Measurements from ENCODE around the gene NKD1. TPM values are rescaled to one million over a fixed set of nuclear protein-coding genes. Genes with fewer than 3 reads are reported as not detected.
A peak's percentile ranks its signal among the peaks of the same experiment; 100 is the strongest.
"Not testable (repeated sequence)": the region's sequence is repeated elsewhere in the genome, so short reads cannot be mapped to it uniquely, and the experiment has no call there.

Gene NKD1
- total and polyA plus RNA-seq, 8 donors, result 0.44 to 284 (median 2.1) TPM

DNA sequence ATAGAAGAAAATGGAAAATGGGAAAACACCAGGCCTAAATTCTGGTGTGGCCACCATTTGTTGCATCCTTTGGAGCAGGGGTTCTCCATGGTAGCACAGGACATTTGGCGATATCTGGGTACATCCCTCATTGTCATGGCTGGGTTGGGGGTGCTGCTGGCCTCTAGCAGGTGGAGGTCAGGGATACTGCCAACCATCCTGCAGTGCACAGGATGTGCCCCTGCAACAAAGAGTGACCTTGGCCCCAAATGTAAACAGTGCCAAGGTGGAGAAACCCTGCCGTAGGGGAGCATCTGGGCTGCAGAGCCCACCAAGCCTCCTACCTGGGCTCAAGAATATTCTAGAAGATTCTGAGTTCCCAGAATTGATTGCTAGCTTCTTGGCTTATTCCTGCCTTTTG lies 27.5 kb downstream of the NKD1 start:
- Histone ChIP-seq H3K9me3 (no peaks in the 10 kb centered on the region), H3K36me3 (peaks cover 0 to 20% (median 3%) of the 10 kb centered on the region in 4 donors), H3K4me3 (no peak overlapping the region), H3K27ac (peak overlapping the region in 3 of 5 donors; percentile 52 to 79 (median 77)), H3K27me3 (no peaks in the 10 kb centered on the region), H3K4me1 (peaks cover 0 to 39% (median 14%) of the 10 kb centered on the region in 4 donors)
- intact Hi-C loops (cut with DNase I; ENCODE audit: low total_unique reads), result no loop called here
- DNase-seq, result no peak
- TF ChIP-seq POLR2AphosphoS5 (IDR thresholded peaks at IDR 0.05) (no peak), EP300 (IDR thresholded peaks at IDR 0.05) (no peak), POLR2A (IDR thresholded peaks at IDR 0.05) (no peak)
- TF ChIP-seq, protein P1, sequence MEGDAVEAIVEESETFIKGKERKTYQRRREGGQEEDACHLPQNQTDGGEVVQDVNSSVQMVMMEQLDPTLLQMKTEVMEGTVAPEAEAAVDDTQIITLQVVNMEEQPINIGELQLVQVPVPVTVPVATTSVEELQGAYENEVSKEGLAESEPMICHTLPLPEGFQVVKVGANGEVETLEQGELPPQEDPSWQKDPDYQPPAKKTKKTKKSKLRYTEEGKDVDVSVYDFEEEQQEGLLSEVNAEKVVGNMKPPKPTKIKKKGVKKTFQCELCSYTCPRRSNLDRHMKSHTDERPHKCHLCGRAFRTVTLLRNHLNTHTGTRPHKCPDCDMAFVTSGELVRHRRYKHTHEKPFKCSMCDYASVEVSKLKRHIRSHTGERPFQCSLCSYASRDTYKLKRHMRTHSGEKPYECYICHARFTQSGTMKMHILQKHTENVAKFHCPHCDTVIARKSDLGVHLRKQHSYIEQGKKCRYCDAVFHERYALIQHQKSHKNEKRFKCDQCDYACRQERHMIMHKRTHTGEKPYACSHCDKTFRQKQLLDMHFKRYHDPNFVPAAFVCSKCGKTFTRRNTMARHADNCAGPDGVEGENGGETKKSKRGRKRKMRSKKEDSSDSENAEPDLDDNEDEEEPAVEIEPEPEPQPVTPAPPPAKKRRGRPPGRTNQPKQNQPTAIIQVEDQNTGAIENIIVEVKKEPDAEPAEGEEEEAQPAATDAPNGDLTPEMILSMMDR (IDR thresholded peaks at IDR 0.05), result no peak
- 87 to 100% (median 97%) methylated on average over 2 of the region's 2 CpGs for WGBS, 5 donors

DNA sequence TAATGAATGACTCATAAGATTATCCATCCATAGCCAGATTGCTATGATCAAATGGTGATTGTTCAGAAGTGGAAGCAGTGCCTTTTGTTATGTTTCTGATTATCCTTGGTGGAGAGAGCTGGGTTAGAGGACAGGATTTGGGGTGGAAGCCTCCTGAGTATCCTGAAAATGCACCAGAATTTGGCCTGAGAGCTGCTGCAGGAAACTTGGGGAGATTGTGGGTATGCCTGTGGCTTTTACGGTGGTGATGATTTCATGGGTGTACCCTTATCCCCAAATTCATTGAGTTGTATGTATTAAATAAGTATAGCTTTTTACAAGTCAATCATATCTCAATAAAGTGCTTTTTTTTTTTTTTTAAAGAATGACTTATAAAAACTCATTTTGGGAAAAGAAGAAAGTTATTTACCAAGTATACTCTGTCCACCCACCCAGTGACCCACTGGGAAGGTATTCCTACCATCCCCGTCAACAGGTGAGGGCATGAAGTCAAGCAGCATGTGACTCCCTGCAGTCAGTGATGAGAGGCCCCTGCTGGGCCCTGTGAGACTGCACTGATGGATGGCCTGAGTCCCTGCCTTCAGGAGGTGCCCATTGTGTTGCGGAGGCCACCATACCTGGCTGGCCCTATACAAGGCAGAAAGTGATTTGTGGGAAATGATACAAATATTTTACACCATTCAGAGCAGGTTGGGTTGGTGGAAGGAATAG lies 28.4 kb downstream of the NKD1 start:
- Histone ChIP-seq H3K4me3 (no peak overlapping the region), H3K4me1 (peaks cover 0 to 47% (median 22%) of the 10 kb centered on the region in 4 donors), H3K27ac (peak overlapping the region in 1 of 5 donors; percentile 77), H3K9me3 (no peaks in the 10 kb centered on the region), H3K36me3 (peaks cover 0 to 14% (median 3%) of the 10 kb centered on the region in 4 donors), H3K27me3 (no peaks in the 10 kb centered on the region)
- DNase-seq, result no peak
- intact Hi-C loops (cut with DNase I; ENCODE audit: low total_unique reads), result no loop called here
- 91 to 100% (median 96%) methylated on average over 3 of the region's 3 CpGs for WGBS, 5 donors
- TF ChIP-seq POLR2AphosphoS5 (IDR thresholded peaks at IDR 0.05) (no peak), POLR2A (IDR thresholded peaks at IDR 0.05) (no peak), EP300 (IDR thresholded peaks at IDR 0.05) (no peak)
- TF ChIP-seq, protein P1 (IDR thresholded peaks at IDR 0.05), result no peak

DNA sequence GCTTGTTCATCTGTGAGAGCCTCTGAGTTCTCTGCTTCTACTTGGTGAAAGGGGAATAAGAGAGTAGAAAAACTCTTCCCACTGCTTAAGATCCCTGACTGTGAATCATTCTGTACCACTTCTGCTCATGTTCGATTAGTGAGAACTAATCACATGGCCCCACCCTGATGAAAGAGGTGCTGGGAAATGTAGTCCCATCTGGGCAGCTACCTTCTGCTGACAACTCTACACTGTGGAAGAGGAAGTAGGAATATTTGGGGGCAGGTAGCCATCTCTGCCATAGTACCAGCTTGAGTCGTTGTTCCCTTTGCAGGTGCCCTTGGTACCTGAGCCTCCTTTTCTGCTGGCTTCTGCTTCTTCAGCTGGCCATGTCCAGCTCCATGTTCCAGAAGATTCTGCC lies 29.9 kb downstream of the NKD1 start:
- no peaks in the 10 kb centered on the region for H3K9me3 ChIP-seq
- H3K27ac ChIP-seq, result no peak overlapping the region
- no peak for DNase-seq
- 50 to 64% (median 59%) methylated on average over 2 of the region's 2 CpGs for WGBS, 5 donors
- TF ChIP-seq EP300 (IDR thresholded peaks at IDR 0.05), result no peak
- no peak for TF ChIP-seq POLR2AphosphoS5 (IDR thresholded peaks at IDR 0.05)
- no peak for TF ChIP-seq POLR2A (IDR thresholded peaks at IDR 0.05)
- TF ChIP-seq, protein P1 (IDR thresholded peaks at IDR 0.05), result no peak
- no peak overlapping the region for H3K4me3 ChIP-seq
- intact Hi-C loops (cut with DNase I; ENCODE audit: low total_unique reads), result no loop called here
- no peaks in the 10 kb centered on the region for H3K27me3 ChIP-seq
- H3K4me1 ChIP-seq, result peaks cover 0 to 61% (median 30%) of the 10 kb centered on the region in 4 donors
- peaks cover 0 to 9% (median 0%) of the 10 kb centered on the region in 4 donors for H3K36me3 ChIP-seq

DNA sequence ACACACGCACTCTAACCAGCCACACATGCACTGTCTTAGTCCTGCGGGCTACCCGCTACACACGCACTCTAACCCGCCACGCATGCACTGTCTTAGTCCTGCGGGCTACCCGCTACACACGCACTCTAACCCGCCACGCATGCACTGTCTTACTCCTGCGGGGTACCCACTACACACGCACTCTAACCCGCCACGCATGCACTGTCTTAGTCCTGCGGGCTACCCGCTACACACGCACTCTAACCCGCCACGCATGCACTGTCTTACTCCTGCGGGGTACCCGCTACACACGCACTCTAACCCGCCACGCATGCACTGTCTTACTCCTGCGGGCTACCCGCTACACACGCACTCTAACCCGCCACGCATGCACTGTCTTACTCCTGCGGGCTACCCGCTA lies 31.2 kb downstream of the NKD1 start:
- H3K9me3 ChIP-seq; H3K4me3 ChIP-seq; DNase-seq; H3K27ac ChIP-seq; H3K36me3 ChIP-seq; H3K27me3 ChIP-seq; intact Hi-C loops (cut with DNase I; ENCODE audit: low total_unique reads): not testable (repeated sequence)
- 96 to 99% (median 98%) methylated on average over 32 of the region's 32 CpGs for WGBS, 5 donors
- peaks cover 0 to 55% (median 28%) of the 10 kb centered on the region in 4 donors for H3K4me1 ChIP-seq

Data from stomach (tissue), 9 donors.